ENCODE data around the gene ZNF205. TPM values are rescaled to one million over a fixed set of nuclear protein-coding genes. Genes with fewer than 3 reads are reported as not detected.

Gene ZNF205
- total and polyA plus RNA-seq, 2 of the 4 experiments (the other 2 are of a cell fraction): 8.2 to 12.7 TPM

GRCh38 chr16:3152277-3152990 lies 40.0 kb downstream of the ZNF205 start:
- peak overlapping the region; percentile 11; the same call in 1 of the 2 replicates for H2AK5ac ChIP-seq (ENCODE audit: low read depth, low read length)
- H3K27ac ChIP-seq (ENCODE audit: insufficient read depth, low read length): no peak overlapping the region
- H3K36me3 ChIP-seq (ENCODE audit: control insufficient read depth, insufficient read depth, low read length): no peaks in the 10 kb centered on the region
- no peaks in the 10 kb centered on the region for H3K27me3 ChIP-seq (ENCODE audit: control insufficient read depth, insufficient read depth, low read length)
- CTCF ChIA-PET: interaction anchor here (1.4 kb wide), 1 partner anchor 17 kb away, joined by 3 read pairs; the partner anchor contains the start of gene ZNF213
- H3K23ac ChIP-seq (ENCODE audit: low read depth, low read length): peak overlapping the region; percentile 8; the same call in 1 of the 2 replicates
- H2BK20ac ChIP-seq (ENCODE audit: low read depth, low read length): no peak overlapping the region
- peak overlapping the region; percentile 36; the same call in 1 of the 2 replicates for H3K56ac ChIP-seq (ENCODE audit: extremely low read depth, insufficient read depth, low read length)
- peaks cover 16% of the 10 kb centered on the region for H4K20me1 ChIP-seq (ENCODE audit: insufficient read depth, low read length)
- H2AFZ ChIP-seq (replicated peaks; ENCODE audit: low read length, poor library complexity): peak overlapping the region; percentile 94
- peak overlapping the region; percentile 51 for H3K4me2 ChIP-seq (ENCODE audit: low read depth, low read length)
- no TSS peak for BruUV-seq (replicated peaks)
- intact Hi-C loops (cut with micrococcal nuclease) (loop anchor here (1.0 kb wide), 1 partner anchor 14 kb away; no protein-coding TSS in a partner anchor), dilution Hi-C loops (cut with HindIII; ENCODE audit: low sequenced_read_pairs, unreplicated experiment) (no loop called here), in situ Hi-C loops (cut with MboI; ENCODE audit: low sequenced_read_pairs) (no loop called here)
- peak; percentile 16; the same call in 1 of the 2 replicates for TF ChIP-seq SMC3 (IDR thresholded peaks at IDR 0.05; ENCODE audit: low read depth, low read length)
- peak; percentile 42; the same call in 1 of the 2 replicates for TF ChIP-seq MAFK (IDR thresholded peaks at IDR 0.05; ENCODE audit: low read depth, low read length)
- no peak for TF ChIP-seq CEBPB (IDR thresholded peaks at IDR 0.05; ENCODE audit: low read depth, low read length)
- TF ChIP-seq CHD1 (IDR thresholded peaks at IDR 0.05; ENCODE audit: low read depth, low read length): no peak
- peak; percentile 92 for TF ChIP-seq BHLHE40 (IDR thresholded peaks at IDR 0.05; ENCODE audit: low read depth, low read length)
- TF ChIP-seq RFX5 (IDR thresholded peaks at IDR 0.05; ENCODE audit: low read depth, low read length): no peak
- TF ChIP-seq, protein P1, sequence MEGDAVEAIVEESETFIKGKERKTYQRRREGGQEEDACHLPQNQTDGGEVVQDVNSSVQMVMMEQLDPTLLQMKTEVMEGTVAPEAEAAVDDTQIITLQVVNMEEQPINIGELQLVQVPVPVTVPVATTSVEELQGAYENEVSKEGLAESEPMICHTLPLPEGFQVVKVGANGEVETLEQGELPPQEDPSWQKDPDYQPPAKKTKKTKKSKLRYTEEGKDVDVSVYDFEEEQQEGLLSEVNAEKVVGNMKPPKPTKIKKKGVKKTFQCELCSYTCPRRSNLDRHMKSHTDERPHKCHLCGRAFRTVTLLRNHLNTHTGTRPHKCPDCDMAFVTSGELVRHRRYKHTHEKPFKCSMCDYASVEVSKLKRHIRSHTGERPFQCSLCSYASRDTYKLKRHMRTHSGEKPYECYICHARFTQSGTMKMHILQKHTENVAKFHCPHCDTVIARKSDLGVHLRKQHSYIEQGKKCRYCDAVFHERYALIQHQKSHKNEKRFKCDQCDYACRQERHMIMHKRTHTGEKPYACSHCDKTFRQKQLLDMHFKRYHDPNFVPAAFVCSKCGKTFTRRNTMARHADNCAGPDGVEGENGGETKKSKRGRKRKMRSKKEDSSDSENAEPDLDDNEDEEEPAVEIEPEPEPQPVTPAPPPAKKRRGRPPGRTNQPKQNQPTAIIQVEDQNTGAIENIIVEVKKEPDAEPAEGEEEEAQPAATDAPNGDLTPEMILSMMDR (conservative IDR thresholded peaks at IDR 0.05; ENCODE audit: low read depth, low read length): peak; percentile 49
- peak; percentile 34; the same call in 1 of the 2 replicates for TF ChIP-seq RAD21 (IDR thresholded peaks at IDR 0.05; ENCODE audit: low read length)
- TF ChIP-seq FOS (IDR thresholded peaks at IDR 0.05; ENCODE audit: low read depth, low read length): peak; percentile 89
- TF ChIP-seq MXI1 (IDR thresholded peaks at IDR 0.05; ENCODE audit: borderline replicate concordance, low read depth, low read length): 0 out of 2 replicates have a peak, but pooled peaks have one; percentile 33
- no peak for TF ChIP-seq RCOR1 (IDR thresholded peaks at IDR 0.05; ENCODE audit: insufficient replicate concordance, low read length)
- H4K91ac ChIP-seq (ENCODE audit: insufficient read depth, low read depth, low read length): no peak overlapping the region; the same call in 1 of the 2 replicates
- H2BK5ac ChIP-seq (ENCODE audit: low read depth, low read length, poor library complexity, severe bottlenecking): no peak overlapping the region
- ATAC-seq (ENCODE audit: low read depth) (peak; percentile 28), DNase-seq (peak; percentile 90)
- H4K5ac ChIP-seq (ENCODE audit: low read depth, low read length): no peak overlapping the region
- peaks cover 10% of the 10 kb centered on the region for H3K9me1 ChIP-seq (ENCODE audit: insufficient read depth, low read length)
- peak overlapping the region; percentile 7; the same call in 1 of the 2 replicates for H3K9ac ChIP-seq (ENCODE audit: low read depth, low read length)
- H2AK9ac ChIP-seq (replicated peaks; ENCODE audit: low read depth, low read length, poor library complexity): peak overlapping the region; percentile 60
- POLR2A ChIA-PET (ENCODE audit: unreplicated experiment): no interaction called here
- H2BK15ac ChIP-seq (ENCODE audit: low read depth, low read length): no peak overlapping the region
- H2BK120ac ChIP-seq (ENCODE audit: low read depth, low read length): no peak overlapping the region; the same call in 1 of the 2 replicates
- no peak overlapping the region for H3K18ac ChIP-seq (ENCODE audit: low read depth, low read length)
- H3K4ac ChIP-seq (ENCODE audit: low read depth, low read length): peak overlapping the region; percentile 5; the same call in 1 of the 2 replicates
- peak overlapping the region; percentile 59 for H3K4me3 ChIP-seq (ENCODE audit: insufficient read depth, low read depth, low read length)
- no peaks in the 10 kb centered on the region for H3K9me3 ChIP-seq (ENCODE audit: control insufficient read depth, insufficient read depth, low read length)
- H3K14ac ChIP-seq (replicated peaks; ENCODE audit: low read depth, low read length): peak overlapping the region; percentile 38
- peaks cover 0 to 13% of the 10 kb centered on the region in 2 experiments; a peak in 2 of 4 replicates for H3K79me1 ChIP-seq (ENCODE audit: low read depth in 1 of 2, low read length in 2 of 2)
- H3K4me1 ChIP-seq (ENCODE audit: control insufficient read depth, insufficient read depth, low read length): peaks cover 3% of the 10 kb centered on the region; the same call in 1 of the 2 replicates
- no peak overlapping the region for H4K8ac ChIP-seq (ENCODE audit: low read depth in 2 of 2, low read length in 2 of 2)
- 0% methylated on average over 9 of the region's 42 CpGs; no CpG with 5 or more reads in 1 of the 2 experiments for WGBS, 2 experiments (ENCODE audit: extremely low coverage in 2 of 2, insufficient read length in 1 of 2)
